GM21447 (cell line): Measurements from ENCODE around the gene MED13.
"Not testable (repeated sequence)": the region's sequence is repeated elsewhere in the genome, so short reads cannot be mapped to it uniquely, and the experiment has no call there.

Experiments used
- ATAC-seq: cut with Tn5 transposase; IDR thresholded peaks from one replicate; pipeline ENCODE4 v1.9.1; 2021; ENCODE audit not compliant: unreplicated experiment

Gene MED13

DNA sequence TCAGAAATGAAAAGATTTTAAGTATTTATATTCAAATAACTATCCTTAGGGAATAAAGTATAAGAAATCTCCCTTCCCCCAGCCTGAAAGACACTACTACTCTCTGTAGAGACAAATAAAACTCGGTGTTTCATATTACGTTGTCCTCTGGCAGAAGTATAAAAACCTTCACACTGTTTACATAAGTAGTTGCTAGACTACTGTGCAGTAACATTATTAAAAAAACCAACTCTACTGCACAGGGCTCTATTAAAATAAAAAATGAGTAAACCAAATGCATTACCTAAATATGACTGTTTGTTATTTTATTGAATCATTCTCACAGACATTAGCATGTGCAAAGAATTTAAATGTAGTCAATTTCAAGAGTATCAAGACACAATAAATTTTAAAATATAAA lies 67.4 kb downstream of the MED13 start:
- ATAC-seq, result no peak

DNA sequence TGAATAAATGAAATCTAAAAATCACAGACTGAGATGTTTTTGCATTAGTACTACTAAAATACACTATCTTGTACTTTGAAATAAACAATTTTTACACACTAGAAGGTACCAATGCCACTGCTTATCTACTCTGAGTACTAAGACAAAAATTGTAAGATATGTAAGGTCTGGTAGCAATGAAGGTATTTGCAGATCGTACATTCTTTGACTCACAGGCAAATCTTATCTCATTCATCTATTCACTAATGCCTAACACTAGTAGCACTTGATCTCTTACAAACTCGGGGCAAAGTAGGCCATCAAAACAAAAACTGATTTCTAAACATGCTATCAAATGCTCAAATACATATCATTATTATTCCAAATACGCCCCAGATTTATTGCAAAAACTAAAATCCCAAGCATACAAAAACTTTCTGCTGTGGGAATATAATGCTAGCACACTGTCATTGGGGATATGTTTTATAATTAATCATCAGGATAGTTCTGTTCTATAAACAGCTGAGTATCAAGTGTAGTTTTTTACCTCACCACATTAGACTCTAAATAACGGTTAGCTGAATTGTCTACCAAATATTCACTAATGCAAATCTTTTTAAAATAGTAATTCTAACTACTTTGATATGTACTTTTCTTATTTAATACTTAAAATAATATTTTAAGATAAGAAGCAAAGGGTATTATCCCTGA lies 68.0 kb downstream of the MED13 start:
- ATAC-seq, result no peak

DNA sequence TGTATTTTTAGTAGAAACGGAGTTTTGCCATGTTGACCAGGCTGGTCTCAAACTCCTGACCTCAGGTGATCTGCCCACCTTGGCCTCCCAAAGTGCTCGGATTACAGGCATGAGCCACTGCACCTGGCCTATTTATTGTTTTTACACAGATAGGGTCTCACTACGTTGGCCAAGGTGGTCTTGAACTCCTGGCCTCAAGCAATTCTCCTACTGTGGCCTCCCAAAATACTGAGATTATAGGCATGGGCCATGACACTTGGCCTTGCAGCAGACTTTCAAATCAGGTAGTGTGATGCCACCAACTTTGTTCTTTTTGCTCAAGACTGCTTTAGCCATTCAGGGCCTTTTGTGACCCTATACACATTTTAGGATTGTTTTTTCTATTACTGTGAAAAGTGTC lies 75.6 kb downstream of the MED13 start:
- no peak for ATAC-seq

DNA sequence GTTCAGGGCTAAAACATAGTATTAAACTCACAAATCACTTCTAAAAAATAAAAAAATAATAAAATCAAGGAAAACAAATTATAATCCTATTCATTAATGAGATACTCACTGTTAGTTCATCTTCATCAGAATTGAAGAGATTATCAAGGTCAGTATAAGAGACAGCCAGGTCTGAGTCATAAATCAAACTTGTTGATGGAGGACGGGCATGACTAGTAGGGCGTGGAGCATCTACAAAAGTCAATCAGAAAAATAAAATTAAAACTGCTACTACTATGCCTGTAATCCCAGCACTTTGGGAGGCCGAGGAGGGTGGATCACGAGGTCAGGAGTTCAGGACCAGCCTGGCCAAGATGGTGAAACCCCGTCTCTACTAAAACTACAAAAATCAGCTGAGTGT lies 78.2 kb downstream of the MED13 start:
- ATAC-seq, result no peak

DNA sequence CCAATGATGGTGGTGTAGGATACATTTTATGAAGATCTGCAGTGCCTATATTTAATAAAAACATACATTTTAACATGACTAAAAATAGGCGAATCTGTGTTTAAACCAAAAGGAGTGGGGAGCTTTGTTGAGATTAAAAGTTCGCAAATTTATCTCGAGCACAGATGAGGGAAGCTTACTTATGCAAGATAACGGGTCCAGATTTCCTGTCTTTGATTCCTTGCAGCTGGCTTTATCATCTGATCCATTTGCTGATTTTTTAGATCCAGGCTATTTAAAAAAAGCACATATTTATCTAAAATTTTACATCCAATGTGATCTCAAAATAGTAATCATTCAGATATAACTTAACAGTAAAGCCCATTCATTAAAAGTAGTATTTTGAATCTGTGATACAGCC lies 80.3 kb downstream of the MED13 start:
- ATAC-seq, result no peak

DNA sequence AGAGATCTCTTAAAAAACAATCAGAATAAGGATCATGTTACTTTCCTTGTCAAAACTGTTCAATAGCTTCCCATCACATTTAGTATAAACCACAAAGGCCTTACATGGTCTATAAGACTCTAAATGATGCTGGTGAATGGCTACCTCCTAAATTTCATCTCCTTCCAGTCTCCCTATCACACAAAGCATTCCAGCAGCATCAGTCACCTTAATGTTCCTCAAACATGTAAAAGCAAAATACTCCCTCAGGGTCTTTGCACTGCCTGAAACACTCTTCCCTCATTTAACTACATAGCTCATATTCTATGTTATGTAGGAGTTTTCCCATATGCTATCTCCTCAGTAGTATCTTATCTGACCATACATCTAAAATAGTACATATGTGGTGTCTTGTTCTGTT lies 83.8 kb downstream of the MED13 start:
- no peak for ATAC-seq

DNA sequence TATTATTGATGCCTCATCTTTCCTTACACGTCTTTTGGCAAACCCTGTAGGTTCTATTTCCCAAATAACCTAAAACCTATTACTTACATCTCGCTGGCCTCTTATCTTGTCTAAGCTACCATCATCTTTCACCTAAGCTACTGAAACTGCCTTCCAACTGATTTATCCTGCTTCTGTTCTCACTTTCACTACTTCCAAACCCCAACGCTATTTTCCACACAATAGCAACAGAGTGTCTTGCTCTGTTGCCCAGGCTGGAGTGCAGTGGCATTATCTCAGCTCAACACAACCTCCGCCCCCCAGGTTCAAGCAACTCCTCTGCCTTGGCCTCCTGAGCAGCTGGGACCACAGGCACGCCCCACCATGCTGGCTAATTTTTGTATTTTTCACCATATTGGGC lies 84.5 kb downstream of the MED13 start:
- no peak for ATAC-seq

DNA sequence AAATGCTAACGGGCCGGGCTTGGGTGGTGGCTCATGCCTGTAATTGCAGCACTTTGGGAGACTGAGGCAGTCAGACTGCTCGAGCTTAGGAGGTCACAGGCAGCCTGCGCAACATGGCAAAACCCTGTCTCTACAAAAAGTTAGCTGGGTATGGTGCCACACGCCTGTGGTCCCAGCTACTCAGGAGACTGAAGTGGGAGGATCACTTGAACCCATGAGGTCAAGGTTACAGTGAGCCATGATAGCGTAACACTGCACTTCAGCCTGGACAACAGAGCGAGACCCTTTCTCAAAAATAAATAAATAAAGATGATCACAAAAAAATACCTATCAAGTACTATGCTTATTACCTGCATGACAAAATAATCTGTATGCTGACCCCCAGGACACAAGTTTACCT lies 91.0 kb downstream of the MED13 start:
- ATAC-seq, result no peak

DNA sequence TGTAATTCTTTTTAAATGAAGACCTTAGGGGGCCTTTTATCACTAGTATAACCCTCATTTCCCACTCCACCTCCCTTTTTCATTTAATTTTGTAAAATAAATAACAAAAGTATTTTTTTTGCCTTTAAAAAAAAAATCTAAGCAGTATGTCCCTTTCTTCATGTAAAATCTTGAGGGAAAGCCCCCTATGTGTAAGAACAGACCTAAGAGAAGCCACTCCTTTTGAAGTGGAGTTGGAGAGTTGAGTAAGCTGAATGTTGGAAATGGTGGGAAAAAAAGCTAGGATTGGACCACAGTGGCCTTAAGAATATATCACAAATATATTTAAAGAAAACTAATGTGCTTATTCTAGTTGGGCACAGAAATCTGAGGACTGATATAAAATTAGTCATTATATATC lies 92.8 kb downstream of the MED13 start:
- ATAC-seq, result no peak

DNA sequence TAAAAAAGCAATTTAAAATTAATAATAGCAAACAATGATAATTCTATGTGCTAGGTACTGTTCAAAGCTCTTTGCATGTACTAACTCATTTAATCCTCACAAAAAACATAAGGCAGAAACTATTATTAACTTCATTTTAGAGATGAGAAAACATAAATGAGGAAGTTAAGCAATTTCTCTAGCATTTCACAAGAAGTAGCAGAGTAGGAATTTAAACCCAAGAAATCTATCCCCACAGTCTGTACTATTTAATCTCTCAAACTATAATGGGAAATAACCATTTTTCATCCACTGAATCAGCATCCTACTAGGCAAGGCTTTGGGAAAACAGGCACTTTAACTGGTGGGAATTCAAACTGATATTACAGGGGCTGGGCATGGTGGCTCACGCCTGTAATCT lies 95.0 kb downstream of the MED13 start:
- ATAC-seq, result no peak

DNA sequence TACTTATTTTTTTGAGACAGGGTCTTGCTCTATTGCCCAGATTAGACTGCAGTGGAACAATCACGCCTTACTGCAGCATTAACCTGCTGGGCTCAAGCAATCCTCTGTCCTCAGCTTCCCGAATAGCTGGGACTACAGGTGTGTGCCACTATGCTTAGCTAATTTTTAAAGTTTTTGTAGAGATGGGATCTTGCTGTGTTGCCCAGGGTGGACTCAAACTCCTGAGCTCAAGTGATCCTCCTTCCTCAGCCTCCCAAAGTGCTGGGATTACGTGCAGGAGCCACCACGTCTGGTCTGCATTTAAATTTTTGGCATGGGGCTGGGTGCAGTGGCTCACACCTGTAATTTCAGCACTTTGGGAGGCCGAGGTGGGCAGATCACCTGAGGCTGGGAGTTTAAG lies 96.3 kb downstream of the MED13 start:
- ATAC-seq, result no peak

DNA sequence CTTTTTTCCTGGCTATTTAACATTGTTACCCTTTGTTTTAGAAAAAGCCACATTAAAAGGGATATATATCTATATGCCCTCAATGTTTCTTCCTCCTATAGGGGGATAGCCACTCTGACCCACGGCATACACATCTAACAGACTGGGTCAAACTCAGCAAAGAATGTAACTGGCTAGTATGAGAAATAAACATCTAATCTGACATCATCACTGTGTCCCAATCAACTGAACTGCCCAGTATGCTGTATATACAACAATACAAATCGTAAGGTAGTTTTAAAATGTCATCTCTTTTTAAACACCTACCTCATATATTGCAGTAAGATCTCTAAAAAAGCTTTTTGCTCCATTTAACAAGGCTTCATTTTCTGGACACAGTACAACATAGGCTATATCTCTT lies 97.3 kb downstream of the MED13 start:
- ATAC-seq, result no peak

DNA sequence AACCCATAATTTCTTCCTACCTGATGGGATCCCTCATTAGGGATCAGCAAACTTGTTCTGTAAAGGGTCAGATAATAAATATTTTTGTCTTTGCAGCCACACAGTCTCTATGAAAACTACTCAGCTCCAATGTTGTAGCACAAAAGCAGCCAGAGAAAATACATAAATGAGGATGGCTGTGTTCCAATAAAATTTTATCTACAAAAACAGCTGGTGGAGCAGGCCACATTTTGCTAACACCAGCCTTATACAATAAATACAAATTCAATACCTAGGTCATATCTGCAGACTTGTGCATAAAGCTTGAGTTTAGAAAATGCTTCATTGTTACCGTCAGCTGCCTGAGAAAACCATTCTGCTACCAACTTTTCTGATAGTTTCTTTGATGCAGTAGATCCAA lies 98.9 kb downstream of the MED13 start:
- ATAC-seq, result no peak

DNA sequence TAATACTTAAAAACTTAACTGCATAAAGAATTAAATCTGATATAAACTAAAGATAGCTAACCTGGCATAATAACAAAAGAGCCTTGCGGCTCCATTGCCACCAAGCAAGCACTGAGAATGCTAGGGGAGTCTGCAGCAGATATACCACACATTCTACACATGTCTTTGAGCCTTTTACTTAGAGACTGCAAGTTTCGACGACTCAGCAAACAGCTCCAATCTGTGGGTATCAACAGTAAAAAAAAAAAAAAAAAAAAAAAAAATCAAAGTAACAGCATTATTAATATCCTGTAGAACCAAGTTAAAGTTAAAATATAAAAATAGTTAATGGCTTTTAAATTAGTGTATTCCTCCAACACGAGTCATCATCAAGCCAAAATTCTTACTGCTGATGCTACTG lies 109.5 kb downstream of the MED13 start:
- no peak for ATAC-seq

DNA sequence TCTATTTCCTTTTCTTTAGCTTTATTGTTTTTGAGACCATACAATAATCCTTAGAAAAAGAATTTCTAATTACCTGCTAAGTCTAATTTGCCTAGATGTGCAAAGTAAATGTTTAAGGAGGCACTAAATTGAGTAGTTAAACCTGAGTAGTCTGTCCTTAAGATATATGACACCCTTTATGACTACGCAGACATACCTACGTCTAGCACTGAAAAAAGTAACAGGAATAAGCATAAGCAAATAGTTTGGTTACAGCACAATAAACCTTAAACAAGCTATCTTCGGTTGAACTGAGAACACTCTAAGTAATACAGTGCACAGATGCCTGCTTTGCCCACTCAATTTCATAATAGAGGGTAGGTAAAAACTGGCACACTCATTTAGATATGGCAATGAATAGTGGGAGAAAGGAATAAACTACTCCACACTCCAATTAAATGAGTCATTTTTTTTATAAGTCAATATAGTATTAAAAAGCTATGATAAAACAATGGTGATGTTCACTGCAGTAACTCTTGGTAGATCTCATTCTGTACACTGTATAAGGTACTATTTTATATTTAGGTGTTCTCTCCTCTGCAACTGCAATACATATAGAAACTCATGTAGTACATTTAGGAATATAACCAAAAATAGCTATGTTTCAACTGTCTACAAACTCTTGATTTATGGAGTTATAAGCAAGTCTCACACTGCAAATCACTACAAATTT lies 117.6 kb downstream of the MED13 start:
- no peak for ATAC-seq

DNA sequence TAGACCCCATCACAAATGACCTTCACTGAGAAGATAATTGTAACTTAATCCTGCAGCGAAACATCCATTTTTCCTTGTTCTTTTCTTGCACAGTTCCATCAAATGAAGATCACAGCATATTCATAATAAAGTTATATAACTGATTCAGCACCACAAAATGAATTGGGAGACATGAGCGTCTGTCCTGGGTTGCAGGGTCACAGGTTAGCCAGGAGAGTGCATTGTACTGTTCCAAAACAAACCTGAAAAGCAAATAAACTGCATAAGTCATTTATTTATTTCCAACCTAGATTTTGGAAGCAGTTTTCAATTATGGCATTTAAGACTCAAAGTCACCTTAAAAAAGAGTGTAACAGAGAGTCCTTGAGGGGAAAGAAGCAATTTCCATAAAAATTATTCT lies 118.7 kb downstream of the MED13 start:
- no peak for ATAC-seq

DNA sequence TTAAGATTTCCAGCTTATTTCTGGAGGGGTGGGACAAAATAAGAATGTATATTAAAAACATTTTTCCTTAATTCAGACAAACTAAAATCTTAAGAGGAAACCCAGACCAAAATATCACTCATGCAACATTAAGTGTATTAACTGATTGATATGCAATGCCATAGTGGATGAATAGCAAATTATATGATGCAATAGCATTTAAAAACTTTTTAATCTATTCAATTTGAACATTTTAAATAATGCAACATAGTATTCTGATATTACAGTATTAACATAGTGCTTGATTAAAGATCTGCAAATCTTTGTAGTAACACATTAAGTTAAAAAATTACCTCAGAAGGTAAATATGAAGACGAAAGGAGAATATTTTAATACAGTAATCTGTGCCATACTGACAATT lies 122.0 kb downstream of the MED13 start:
- ATAC-seq, result no peak

DNA sequence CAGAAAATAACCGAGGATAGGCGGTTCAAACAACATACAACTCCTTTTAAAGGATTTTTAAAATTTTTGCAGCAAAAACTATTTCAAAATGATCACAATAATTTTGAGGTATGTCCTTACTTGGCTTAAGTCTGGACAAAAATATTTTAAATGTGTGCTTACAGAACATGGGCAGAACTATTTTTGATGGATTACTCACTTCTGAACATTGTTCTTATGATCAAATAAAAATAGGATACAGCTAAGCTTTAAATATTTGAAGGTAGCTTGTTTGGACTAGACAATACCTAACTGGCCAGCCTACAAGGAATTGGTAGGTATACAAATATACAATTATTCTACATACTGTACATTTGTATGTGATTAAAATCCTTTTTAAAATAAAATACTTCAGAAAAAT lies 123.0 kb downstream of the MED13 start:
- ATAC-seq, result no peak

DNA sequence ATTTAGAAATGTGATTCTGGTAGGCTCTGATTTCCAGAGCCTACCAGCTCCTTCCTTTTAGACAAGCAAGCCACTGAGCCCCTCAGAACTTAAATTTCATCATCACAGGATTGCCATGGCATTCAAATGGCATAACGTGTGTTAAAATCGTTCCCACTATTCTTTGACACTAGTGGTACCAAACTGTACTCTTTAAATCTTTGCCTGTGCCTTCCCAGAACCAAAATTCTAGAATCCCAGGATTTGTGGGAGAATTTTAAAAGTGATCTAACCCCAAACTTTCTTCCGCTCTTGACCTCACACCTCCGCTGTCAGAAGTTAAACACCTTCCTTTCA lies 137.0 kb downstream of the MED13 start:
- ATAC-seq, result peak; percentile 7

DNA sequence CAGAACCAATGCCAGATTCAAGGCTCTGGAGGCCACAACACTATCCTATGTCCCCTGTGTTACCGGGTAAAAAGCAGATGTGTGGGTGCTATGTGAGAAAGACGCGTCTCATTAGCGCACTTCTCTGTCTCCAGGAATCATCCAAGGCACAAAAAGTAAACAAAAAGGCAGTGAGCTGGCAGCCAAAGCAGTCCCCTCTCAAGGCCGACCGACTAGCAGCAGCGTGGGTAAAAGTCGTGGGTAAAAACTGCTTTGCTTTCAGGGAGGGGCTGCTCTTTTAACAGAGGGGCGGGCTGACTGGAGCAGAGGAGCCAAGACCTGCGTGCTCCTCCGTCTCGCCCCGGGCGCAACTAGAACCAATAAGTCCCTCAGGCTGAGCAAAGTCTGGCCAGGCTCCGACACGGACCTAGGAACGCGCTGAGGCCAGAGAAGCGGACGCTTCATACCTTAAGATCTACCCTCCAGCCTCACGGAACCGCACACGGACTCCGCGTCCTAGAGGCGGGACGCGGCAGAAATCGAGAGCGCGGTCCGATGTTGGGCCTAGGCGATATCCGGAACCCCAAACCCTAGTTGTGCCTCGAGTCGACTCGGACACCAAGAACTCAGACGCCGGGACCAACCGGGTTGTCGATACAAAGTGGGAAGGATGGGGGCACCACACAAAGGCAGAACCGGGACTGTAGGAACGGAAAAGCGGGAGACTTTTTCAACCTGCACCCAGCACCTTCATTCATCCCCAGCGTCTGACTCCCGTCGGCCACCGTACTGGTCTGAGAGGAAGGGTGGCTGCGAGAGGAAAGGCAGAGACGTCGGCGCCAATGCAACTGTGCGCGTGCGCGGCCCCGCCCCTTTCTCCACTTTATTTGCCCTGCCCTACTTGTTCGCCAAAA lies 137.6 kb downstream of the MED13 start, which contains the start of gene INTS2:
Gene INTS2, minus strand, starts transcription at position 775 of the 893 bp plus-strand sequence. CDS start 1,338 bp downstream, outside the sequence.
- peak; percentile 78 for ATAC-seq

DNA sequence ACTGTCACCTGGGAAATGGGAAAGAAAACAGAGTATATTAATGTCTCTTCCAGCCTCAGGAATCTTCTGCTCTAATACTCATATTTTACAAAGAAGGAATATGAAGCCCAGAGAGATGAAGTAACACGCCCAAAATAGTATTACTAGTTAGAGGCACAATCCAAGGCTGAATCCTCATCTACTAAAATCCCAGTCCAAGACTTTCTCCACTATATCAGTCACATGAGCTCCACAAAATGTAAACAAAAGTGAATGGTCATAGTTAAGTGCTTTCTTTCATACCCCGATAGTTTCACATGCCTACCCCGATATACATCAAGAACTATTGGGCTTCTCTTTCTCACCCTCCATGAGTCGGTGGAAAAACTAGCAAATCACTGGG lies 138.3 kb downstream of the MED13 start:
- ATAC-seq, result peak; percentile 16

DNA sequence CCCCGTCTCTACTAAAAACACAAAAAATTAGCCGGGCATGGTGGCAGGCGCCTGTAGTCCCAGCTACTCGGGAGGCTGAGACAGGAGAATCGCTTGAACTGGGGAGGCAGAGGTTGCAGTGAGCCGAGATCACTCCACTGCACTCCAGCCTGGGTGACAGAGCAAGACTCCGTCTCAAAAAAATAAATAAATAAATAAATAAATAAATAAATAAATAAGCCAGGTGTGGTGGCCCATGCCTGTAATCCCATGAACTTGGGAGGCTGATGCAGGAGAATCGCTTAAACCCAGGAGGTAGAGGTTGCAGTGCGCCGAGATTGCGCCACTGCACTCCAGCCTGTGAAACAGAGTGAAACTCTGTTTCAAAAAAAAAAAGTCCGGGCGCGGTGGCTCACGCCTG lies 149.9 kb downstream of the MED13 start:
- not testable (repeated sequence) for ATAC-seq
